ENCODE measurements around the gene CCDC149. TPM values are rescaled to one million over a fixed set of nuclear protein-coding genes. Genes with fewer than 3 reads are reported as not detected.

CCDC149 gene
- total RNA-seq, 1 experiment from 2014 or later: 0.95 TPM

- TF ChIP-seq CTCF (IDR thresholded peaks at IDR 0.05; ENCODE audit: insufficient read depth in 1 of 2, low read depth in 1 of 2, low read length in 1 of 2, severe bottlenecking in 1 of 2, unreplicated experiment in 1 of 2): no peak
- intact Hi-C loops (cut with micrococcal nuclease; ENCODE audit: unreplicated experiment): no loop called here
- Mint-ChIP-seq H3K9me3 (ENCODE audit: unreplicated experiment) (no peaks in the 10 kb centered on the region), H3K27ac (ENCODE audit: unreplicated experiment) (no peak overlapping the region), H3K27me3 (ENCODE audit: insufficient read depth, unreplicated experiment) (no peaks in the 10 kb centered on the region), H3K4me1 (ENCODE audit: low read depth, unreplicated experiment) (no peaks in the 10 kb centered on the region), H3K4me3 (ENCODE audit: unreplicated experiment) (no peak overlapping the region), H3K36me3 (ENCODE audit: insufficient read depth, unreplicated experiment) (no peaks in the 10 kb centered on the region)
- Histone ChIP-seq H3K4me3 (ENCODE audit: low read depth, low read length) (no peak overlapping the region), H3K27me3 (replicated peaks; ENCODE audit: control insufficient read depth, insufficient read depth, low read length) (no peaks in the 10 kb centered on the region; the same call in 1 of the 2 replicates), H3K4me1 (no peaks in the 10 kb centered on the region), H3K36me3 (ENCODE audit: control insufficient read depth, insufficient read depth, low read length) (no peaks in the 10 kb centered on the region), H3K9me3 (no peaks in the 10 kb centered on the region)
- BruUV-seq (replicated peaks): no TSS peak
- POLR2A ChIA-PET: no interaction called here
- CTCF ChIA-PET: no interaction called here
- no peak for DNase-seq
Observed at GRCh38 chr4:24897639-24898038, 15.2 kb downstream of the CCDC149 start.

GRCh38 chr4:24896977-24897376, 15.9 kb downstream of the CCDC149 start:
- Mint-ChIP-seq H3K36me3 (ENCODE audit: insufficient read depth, unreplicated experiment) (no peaks in the 10 kb centered on the region), H3K9me3 (ENCODE audit: unreplicated experiment) (no peaks in the 10 kb centered on the region), H3K4me1 (ENCODE audit: low read depth, unreplicated experiment) (no peaks in the 10 kb centered on the region), H3K4me3 (ENCODE audit: unreplicated experiment) (no peak overlapping the region), H3K27ac (ENCODE audit: unreplicated experiment) (no peak overlapping the region), H3K27me3 (ENCODE audit: insufficient read depth, unreplicated experiment) (no peaks in the 10 kb centered on the region)
- ChIA-PET POLR2A (no interaction called here), CTCF (no interaction called here)
- DNase-seq: no peak
- intact Hi-C loops (cut with micrococcal nuclease; ENCODE audit: unreplicated experiment): no loop called here
- no peaks in the 10 kb centered on the region; the same call in 1 of the 2 replicates for H3K27me3 ChIP-seq (replicated peaks; ENCODE audit: control insufficient read depth, insufficient read depth, low read length)
- no peaks in the 10 kb centered on the region for H3K4me1 ChIP-seq
- H3K36me3 ChIP-seq (ENCODE audit: control insufficient read depth, insufficient read depth, low read length): no peaks in the 10 kb centered on the region
- no peak overlapping the region for H3K4me3 ChIP-seq (ENCODE audit: low read depth, low read length)
- no peaks in the 10 kb centered on the region for H3K9me3 ChIP-seq
- no TSS peak for BruUV-seq (replicated peaks)
- no peak for TF ChIP-seq CTCF (IDR thresholded peaks at IDR 0.05; ENCODE audit: insufficient read depth in 1 of 2, low read depth in 1 of 2, low read length in 1 of 2, severe bottlenecking in 1 of 2, unreplicated experiment in 1 of 2)

GRCh38 chr4:24896056-24896455, 16.8 kb downstream of the CCDC149 start:
- DNase-seq: no peak
- H3K4me1 ChIP-seq: no peaks in the 10 kb centered on the region
- H3K4me1 Mint-ChIP-seq (ENCODE audit: low read depth, unreplicated experiment): no peaks in the 10 kb centered on the region
- H3K27me3 ChIP-seq (replicated peaks; ENCODE audit: control insufficient read depth, insufficient read depth, low read length): no peaks in the 10 kb centered on the region; the same call in 1 of the 2 replicates
- H3K4me3 Mint-ChIP-seq (ENCODE audit: unreplicated experiment): no peak overlapping the region
- intact Hi-C loops (cut with micrococcal nuclease; ENCODE audit: unreplicated experiment): no loop called here
- POLR2A ChIA-PET: no interaction called here
- no peaks in the 10 kb centered on the region for H3K36me3 Mint-ChIP-seq (ENCODE audit: insufficient read depth, unreplicated experiment)
- no peaks in the 10 kb centered on the region for H3K36me3 ChIP-seq (ENCODE audit: control insufficient read depth, insufficient read depth, low read length)
- no peak for TF ChIP-seq CTCF (IDR thresholded peaks at IDR 0.05; ENCODE audit: insufficient read depth in 1 of 2, low read depth in 1 of 2, low read length in 1 of 2, severe bottlenecking in 1 of 2, unreplicated experiment in 1 of 2)
- H3K27me3 Mint-ChIP-seq (ENCODE audit: insufficient read depth, unreplicated experiment): no peaks in the 10 kb centered on the region
- no peak overlapping the region for H3K27ac Mint-ChIP-seq (ENCODE audit: unreplicated experiment)
- CTCF ChIA-PET: no interaction called here
- no TSS peak for BruUV-seq (replicated peaks)
- H3K9me3 ChIP-seq: no peaks in the 10 kb centered on the region
- no peaks in the 10 kb centered on the region for H3K9me3 Mint-ChIP-seq (ENCODE audit: unreplicated experiment)
- H3K4me3 ChIP-seq (ENCODE audit: low read depth, low read length): no peak overlapping the region
